ENCODE results near the gene LCTL. TPM values are rescaled to one million over a fixed set of nuclear protein-coding genes. Genes with fewer than 3 reads are reported as not detected.
A peak's percentile ranks its signal among the peaks of the same experiment; 100 is the strongest.
"Not testable (repeated sequence)": the region's sequence is repeated elsewhere in the genome, so short reads cannot be mapped to it uniquely, and the experiment has no call there.

LCTL gene
- total RNA-seq, 2 donors from 2014 or later = not detected

GRCh38 chr15:66508293-66508883, 57.4 kb downstream of the LCTL start:
- Histone ChIP-seq H3K36me3 (peaks cover under 1% of the 10 kb centered on the region), H3K4me3 (no peak overlapping the region), H3K27ac (no peak overlapping the region), H3K9me3 (no peaks in the 10 kb centered on the region), H3K4me1 (peaks cover 0 to 14% of the 10 kb centered on the region in 2 donors), H3K27me3 (no peaks in the 10 kb centered on the region)
- no peak for DNase-seq (ENCODE audit: low spot score)
- TF ChIP-seq CTCF (IDR thresholded peaks at IDR 0.05) = no peak

- DNase-seq (ENCODE audit: low spot score) = no peak
- no peak for TF ChIP-seq CTCF (IDR thresholded peaks at IDR 0.05)
- H3K27ac ChIP-seq = no peak overlapping the region
Observed at GRCh38 chr15:66505818-66506217, 60.0 kb downstream of the LCTL start.

GRCh38 chr15:66505430-66505811, 60.4 kb downstream of the LCTL start:
- no peak for TF ChIP-seq CTCF (IDR thresholded peaks at IDR 0.05)
- peak overlapping the region; percentile 91 to 92 for H3K4me3 ChIP-seq
- no peaks in the 10 kb centered on the region for H3K27me3 ChIP-seq
- peaks cover 0 to 29% of the 10 kb centered on the region in 2 donors for H3K4me1 ChIP-seq
- H3K9me3 ChIP-seq = no peaks in the 10 kb centered on the region
- H3K27ac ChIP-seq = peak overlapping the region; percentile 88 to 93
- H3K36me3 ChIP-seq = peaks cover 30% of the 10 kb centered on the region
- DNase-seq (ENCODE audit: low spot score) = no peak

More at GRCh38 chr15:66505818-66506217, 60.0 kb downstream of the LCTL start:
- Histone ChIP-seq H3K36me3 (peaks cover 26% of the 10 kb centered on the region), H3K4me3 (peak overlapping the region; percentile 91 to 92), H3K4me1 (peaks cover 0 to 29% of the 10 kb centered on the region in 2 donors), H3K27me3 (no peaks in the 10 kb centered on the region), H3K9me3 (no peaks in the 10 kb centered on the region)

DNA sequence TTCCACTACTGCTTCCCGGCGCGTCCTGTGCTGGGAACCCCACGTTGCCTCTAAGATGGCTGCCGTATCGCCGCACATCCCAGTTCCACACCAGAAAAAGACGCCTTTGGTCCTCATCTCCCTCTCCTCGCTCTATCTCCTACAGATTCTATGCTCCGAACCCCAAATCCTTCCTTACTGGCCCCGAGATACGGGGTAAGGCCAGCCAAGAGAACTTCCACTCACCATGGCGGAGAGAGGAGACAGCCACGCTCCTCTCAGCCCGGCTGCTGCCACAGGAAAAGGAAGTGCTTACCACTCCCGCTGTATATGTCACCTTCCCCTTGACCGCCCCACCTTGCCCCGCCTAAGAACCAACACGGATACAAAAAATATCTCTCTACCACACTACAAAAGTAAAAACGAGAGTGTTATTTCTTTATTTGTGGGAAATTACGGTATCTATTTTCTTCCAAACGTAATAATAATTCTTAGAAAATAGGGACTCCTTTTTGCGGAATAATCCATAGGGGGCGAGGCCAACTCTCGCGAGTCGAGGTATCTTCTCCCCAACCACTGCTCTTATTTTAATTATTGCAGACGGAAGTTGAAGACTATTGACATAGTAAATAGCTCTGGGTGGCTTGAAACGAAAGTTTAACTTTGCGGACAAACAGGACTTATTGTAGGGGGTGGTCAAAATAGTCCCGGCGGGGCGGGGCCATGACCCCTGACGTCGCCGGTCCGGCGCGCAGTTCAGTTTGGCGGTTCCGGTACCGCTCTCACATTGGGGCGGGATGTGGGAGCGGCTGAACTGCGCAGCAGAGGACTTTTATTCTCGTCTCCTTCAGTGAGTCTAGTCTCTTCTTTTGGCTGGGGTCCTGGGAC, 61.0 kb downstream of the LCTL start, which contains the start of the genes RPL4 and ZWILCH:
TSS of gene RPL4 (minus strand) at position 293 of the 867 bp plus-strand sequence. CDS start at position 228, 65 bp downstream.
TSS of gene ZWILCH (plus strand) at position 764 of the 867 bp plus-strand sequence. CDS start at position 777, 13 bp downstream.
- Histone ChIP-seq H3K4me1 (peaks cover 0 to 29% of the 10 kb centered on the region in 2 donors), H3K4me3 (peak within 1 kb of the TSS; percentile 91 to 92), H3K27me3 (no peaks in the 10 kb centered on the region), H3K36me3 (peaks cover 36% of the 10 kb centered on the region), H3K27ac (peak within 1 kb of the TSS; percentile 88 to 93), H3K9me3 (no peaks in the 10 kb centered on the region)
- peak; percentile 82 for DNase-seq (ENCODE audit: low spot score)
- TF ChIP-seq CTCF (IDR thresholded peaks at IDR 0.05) = no peak

GRCh38 chr15:66503780-66504562, 61.8 kb downstream of the LCTL start:
- Histone ChIP-seq H3K27me3 (no peaks in the 10 kb centered on the region), H3K36me3 (peaks cover 44% of the 10 kb centered on the region)

DNA sequence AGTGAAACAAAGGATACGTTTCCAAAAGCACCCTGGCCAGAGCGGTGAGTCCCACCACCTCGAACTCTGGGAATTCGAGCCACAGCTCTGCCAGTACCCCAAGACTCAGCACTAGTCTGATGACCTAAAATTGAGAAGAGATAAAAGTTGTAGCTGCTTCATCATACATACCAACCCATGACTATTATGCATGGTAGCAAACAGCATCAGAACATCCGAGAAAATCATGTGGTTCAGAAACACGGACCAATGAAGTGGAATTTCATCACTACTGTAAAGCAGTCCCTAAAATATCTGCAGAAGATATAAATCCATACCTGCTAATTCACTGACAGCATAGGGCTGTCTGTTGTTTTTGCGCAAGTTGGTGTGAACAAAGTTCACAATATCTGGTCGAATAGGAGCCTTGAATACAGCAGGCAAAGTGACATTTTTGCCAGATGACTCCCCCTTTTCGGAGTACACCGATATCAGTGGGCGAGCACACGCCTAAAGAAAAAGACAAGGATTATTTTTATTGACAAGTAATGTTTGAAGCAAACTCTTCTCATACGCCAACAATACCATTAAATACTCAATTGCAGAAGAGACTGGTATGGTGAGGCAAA, 62.7 kb downstream of the LCTL start:
- not testable (repeated sequence) for H3K9me3 ChIP-seq; H3K27me3 ChIP-seq; DNase-seq (ENCODE audit: low spot score)
- Histone ChIP-seq H3K27ac (peak overlapping the region in 1 of 2 donors; percentile 93), H3K4me1 (peaks cover 0 to 32% of the 10 kb centered on the region in 2 donors), H3K4me3 (peak overlapping the region; percentile 91 to 92), H3K36me3 (peaks cover 53% of the 10 kb centered on the region)

More at GRCh38 chr15:66503780-66504562, 61.8 kb downstream of the LCTL start:
- Histone ChIP-seq H3K4me3 (peak overlapping the region; percentile 91 to 92), H3K4me1 (peaks cover 0 to 29% of the 10 kb centered on the region in 2 donors), H3K27ac (peak overlapping the region; percentile 88 to 93), H3K9me3 (no peaks in the 10 kb centered on the region)
- DNase-seq (ENCODE audit: low spot score) = no peak
- no peak for TF ChIP-seq CTCF (IDR thresholded peaks at IDR 0.05)

Measured in right atrium auricular region (tissue), 2 donors.